Smooth muscle cell (in vitro differentiated cells): ENCODE measurements around the gene FSTL4. TPM values are rescaled to one million over a fixed set of nuclear protein-coding genes. Genes with fewer than 3 reads are reported as not detected.

Experiments used
- DNase-seq: peaks from one replicate; lab custom pipeline; 2025; ENCODE audit not compliant: unreplicated experiment; lab: John Stamatoyannopoulos, UW
- H2AFZ ChIP-seq: fragments of 200-600 bp; sonication (generic); 2 replicates; pipeline ENCODE4 v1.6.0; 2016; ENCODE audit warnings: antibody characterized with exemption, low read depth, mild to moderate bottlenecking
- H3F3A ChIP-seq: fragments of 200-600 bp; sonication (generic); 2 replicates; pipeline ENCODE4 v1.6.0; 2017; ENCODE audit warnings: antibody characterized with exemption, low read depth
- H3K27ac ChIP-seq: fragments of 200-600 bp; sonication (generic); 2 replicates; pipeline ENCODE4 v1.5.1; 2016; ENCODE audit warnings: low read depth, mild to moderate bottlenecking
- H3K27me3 ChIP-seq: fragments of 200-600 bp; sonication (generic); 2 replicates; pipeline ENCODE4 v1.6.1; 2016; ENCODE audit warnings: low read depth, mild to moderate bottlenecking
- H3K36me3 ChIP-seq: fragments of 200-600 bp; sonication (generic); 2 replicates; pipeline ENCODE4 v1.5.1; 2016; ENCODE audit warnings: low read depth
- H3K4me1 ChIP-seq: fragments of 200-600 bp; sonication (generic); 2 replicates; pipeline ENCODE4 v1.5.1; 2016; ENCODE audit warnings: low read depth
- H3K4me2 ChIP-seq: fragments of 200-600 bp; sonication (generic); 2 replicates; pipeline ENCODE4 v1.6.0; 2016; ENCODE audit warnings: mild to moderate bottlenecking
- H3K4me3 ChIP-seq: fragments of 200-600 bp; sonication (generic); 2 replicates; pipeline ENCODE4 v1.5.1; 2016; ENCODE audit warnings: mild to moderate bottlenecking
- H3K79me2 ChIP-seq: fragments of 200-600 bp; sonication (generic); 2 replicates; pipeline ENCODE4 v1.6.0; 2016; ENCODE audit warnings: low read depth, mild to moderate bottlenecking
- H3K9ac ChIP-seq: fragments of 200-600 bp; sonication (generic); 2 replicates; pipeline ENCODE4 v1.6.0; 2016; ENCODE audit warnings: low read depth
- H3K9me3 ChIP-seq: fragments of 200-600 bp; sonication (generic); replicated peaks from 2 replicates; pipeline ENCODE4 v1.5.1; 2016; ENCODE audit warnings: low read depth
- H4K20me1 ChIP-seq: fragments of 200-600 bp; sonication (generic); 2 replicates; pipeline ENCODE4 v1.6.0; 2016; ENCODE audit warnings: low read depth
- CTCF ChIP-seq: fragments of 200-600 bp; sonication (generic); IDR thresholded peaks from 2 replicates; pipeline ENCODE4 v1.5.1; 2017; ENCODE audit warnings: borderline replicate concordance, mild to moderate bottlenecking, antibody characterized with exemption; ENCODE audit not compliant: insufficient read depth, poor library complexity, severe bottlenecking
- WGBS: methylation state at CpG from one replicate; pipeline ENCODE4 v1.1.7; 2016; ENCODE audit warnings: low lambda C conversion rate; 5-methylcytosine and 5-hydroxymethylcytosine counted together
- polyA plus RNA-seq: library from polyadenylated mRNA; unstranded; fragments of >200 nt; fragmentation: Nextera tagmentation; extraction: Ambion mirVana; gene quantifications from 2 replicates; pipeline ENCODE4 v1.2.1, GENCODE V29; 2016
- total RNA-seq: library from RNA; depleted of rRNA; stranded (reverse); fragments of >200 nt; gene quantifications from 2 replicates; pipeline ENCODE4 v1.2.3, GENCODE V29; 2014

The FSTL4 gene
- total RNA-seq (0.13 and 0.49 TPM in 2 replicates), polyA plus RNA-seq (not detected in 2 replicates)

GRCh38 chr5:133612249-133612860, at the start of gene FSTL4:
Gene FSTL4 (minus strand): TSS chr5:133612541.
- H3K4me3 ChIP-seq, result peak within 1 kb of the TSS; percentile 37
- no peak for DNase-seq
- no peaks in the 10 kb centered on the region for H3K36me3 ChIP-seq
- no peak within 1 kb of the TSS for H3K27ac ChIP-seq
- no peak for TF ChIP-seq CTCF
- H2AFZ ChIP-seq, result no peak within 1 kb of the TSS
- H3K9ac ChIP-seq, result no peak within 1 kb of the TSS
- no peaks in the 10 kb centered on the region for H3K79me2 ChIP-seq
- WGBS, result 2% methylated on average over 46 of the region's 74 CpGs
- H3K27me3 ChIP-seq, result peaks cover 91% of the 10 kb centered on the region
- H3K4me2 ChIP-seq, result peak within 1 kb of the TSS; percentile 79
- H4K20me1 ChIP-seq, result no peaks in the 10 kb centered on the region
- H3K4me1 ChIP-seq, result peaks cover 11% of the 10 kb centered on the region
- H3K9me3 ChIP-seq, result no peaks in the 10 kb centered on the region
- no peaks in the 10 kb centered on the region for H3F3A ChIP-seq

- Histone ChIP-seq H3K9ac (no peak overlapping the region), H3K4me1 (no peaks in the 10 kb centered on the region), H3K27ac (no peak overlapping the region), H3K9me3 (no peaks in the 10 kb centered on the region), H3K4me2 (no peak overlapping the region), H3K36me3 (no peaks in the 10 kb centered on the region), H3K79me2 (no peaks in the 10 kb centered on the region), H3F3A (no peaks in the 10 kb centered on the region), H3K4me3 (no peak overlapping the region), H4K20me1 (no peaks in the 10 kb centered on the region), H2AFZ (no peak overlapping the region), H3K27me3 (peaks cover 10% of the 10 kb centered on the region)
- WGBS, result 98% methylated on average over 2 of the region's 2 CpGs
- TF ChIP-seq CTCF, result no peak
- no peak for DNase-seq
Measured at GRCh38 chr5:133661389-133661788, 49.0 kb upstream of the FSTL4 start.

GRCh38 chr5:133658327-133658726, 46.0 kb upstream of the FSTL4 start:
- no peak for TF ChIP-seq CTCF
- Histone ChIP-seq H2AFZ (no peak overlapping the region), H3K9ac (no peak overlapping the region), H3K79me2 (no peaks in the 10 kb centered on the region), H3K4me2 (no peak overlapping the region), H3K36me3 (no peaks in the 10 kb centered on the region), H3K4me1 (no peaks in the 10 kb centered on the region), H3K27ac (no peak overlapping the region), H3K9me3 (no peaks in the 10 kb centered on the region), H3K4me3 (no peak overlapping the region), H3F3A (no peaks in the 10 kb centered on the region), H4K20me1 (no peaks in the 10 kb centered on the region), H3K27me3 (peaks cover 27% of the 10 kb centered on the region)
- DNase-seq, result no peak
- WGBS, result 45% methylated on average over 1 of the region's 1 CpG

GRCh38 chr5:133657036-133657435, 44.7 kb upstream of the FSTL4 start:
- H3K9ac ChIP-seq, result no peak overlapping the region
- DNase-seq, result no peak
- WGBS, result 92% methylated on average over 5 of the region's 5 CpGs
- no peaks in the 10 kb centered on the region for H4K20me1 ChIP-seq
- H3K4me2 ChIP-seq, result no peak overlapping the region
- no peak overlapping the region for H3K4me3 ChIP-seq
- no peaks in the 10 kb centered on the region for H3F3A ChIP-seq
- TF ChIP-seq CTCF, result no peak
- H3K27ac ChIP-seq, result no peak overlapping the region
- H3K79me2 ChIP-seq, result no peaks in the 10 kb centered on the region
- H2AFZ ChIP-seq, result no peak overlapping the region
- H3K4me1 ChIP-seq, result no peaks in the 10 kb centered on the region
- peaks cover 27% of the 10 kb centered on the region for H3K27me3 ChIP-seq
- no peaks in the 10 kb centered on the region for H3K9me3 ChIP-seq
- no peaks in the 10 kb centered on the region for H3K36me3 ChIP-seq
